Stimulated activated CD4-positive, alpha-beta T cell treated with anti-CD3 and anti-CD28 coated beads, TNF-alpha, amount 100 ng/mL, for 4 hours (primary cell): ENCODE data around the gene EXOC1.
"Not testable (repeated sequence)": the region's sequence is repeated elsewhere in the genome, so short reads cannot be mapped to it uniquely, and the experiment has no call there.

Experiments
- DNase-seq, 3 experiments: peaks; one replicate each; pipeline ENCODE4 v3.0.0-alpha.2; 2020; ENCODE audit warnings: low read depth in 3 of 3

The EXOC1 gene

GRCh38 chr4:55853484-55854046 lies at the start of gene EXOC1:
EXOC1 (plus strand) TSS chr4:55853648; CDS start chr4:55858324, 4,676 bp downstream.
- peak; percentile 94 to 98 (median 96) for DNase-seq

GRCh38 chr4:55807556-55807955 lies 45.9 kb upstream of the EXOC1 start:
- DNase-seq: no peak

GRCh38 chr4:55808186-55808585 lies 45.3 kb upstream of the EXOC1 start:
- DNase-seq: no peak

- DNase-seq: no peak
These were observed 44.8 kb upstream of the EXOC1 start for GRCh38 chr4:55808632-55809031.

GRCh38 chr4:55817691-55818090 lies 35.8 kb upstream of the EXOC1 start:
- DNase-seq: no peak

GRCh38 chr4:55819634-55820033 lies 33.8 kb upstream of the EXOC1 start, which contains the start of gene EXOC1L:
EXOC1L (plus strand) TSS chr4:55819790; CDS start chr4:55820027, 237 bp downstream.
- no peak for DNase-seq

GRCh38 chr4:55820279-55820678 lies 33.2 kb upstream of the EXOC1 start:
- no peak for DNase-seq

- no peak for DNase-seq
These were observed 31.1 kb upstream of the EXOC1 start for GRCh38 chr4:55822329-55822728.

- DNase-seq: no peak
These were observed 28.6 kb upstream of the EXOC1 start for GRCh38 chr4:55824865-55825264.

GRCh38 chr4:55826986-55827385 lies 26.5 kb upstream of the EXOC1 start:
- DNase-seq: no peak

GRCh38 chr4:55827582-55827981 lies 25.9 kb upstream of the EXOC1 start:
- no peak for DNase-seq

- no peak for DNase-seq
These were observed 23.4 kb upstream of the EXOC1 start for GRCh38 chr4:55830048-55830447.

GRCh38 chr4:55830716-55831115 lies 22.7 kb upstream of the EXOC1 start:
- no peak for DNase-seq

- DNase-seq: no peak
These were observed 19.2 kb upstream of the EXOC1 start for GRCh38 chr4:55834086-55834795.

- DNase-seq: no peak
These were observed 15.5 kb upstream of the EXOC1 start for GRCh38 chr4:55837903-55838302.

- no peak for DNase-seq
These were observed 15.1 kb upstream of the EXOC1 start for GRCh38 chr4:55838356-55838755.

- DNase-seq: no peak
These were observed 14.5 kb upstream of the EXOC1 start for GRCh38 chr4:55838952-55839351.

- no peak for DNase-seq
These were observed 12.5 kb upstream of the EXOC1 start for GRCh38 chr4:55840956-55841355.

GRCh38 chr4:55841373-55842239 lies 11.8 kb upstream of the EXOC1 start:
- not testable (repeated sequence) for DNase-seq

GRCh38 chr4:55842312-55842711 lies 11.1 kb upstream of the EXOC1 start:
- not testable (repeated sequence) for DNase-seq

GRCh38 chr4:55849724-55850123 lies 3.7 kb upstream of the EXOC1 start:
- DNase-seq: no peak

- no peak for DNase-seq
These were observed 1.6 kb upstream of the EXOC1 start for GRCh38 chr4:55851885-55852284.

- DNase-seq: no peak
These were observed 681 bp downstream of the EXOC1 start for GRCh38 chr4:55854129-55854528.
